GM19463 (cell line): ENCODE data around the gene NCAPD3.
"Not testable (repeated sequence)": the region's sequence is repeated elsewhere in the genome, so short reads cannot be mapped to it uniquely, and the experiment has no call there.

ENCODE experiments used
- ATAC-seq: cut with Tn5 transposase; IDR thresholded peaks from one replicate; pipeline ENCODE4 v1.9.1; 2021; ENCODE audit warnings: mild to moderate bottlenecking, moderate library complexity; ENCODE audit not compliant: unreplicated experiment

Gene NCAPD3

GRCh38 chr11:134134167-134134566, 89.6 kb downstream of the NCAPD3 start:
- ATAC-seq: no peak

DNA sequence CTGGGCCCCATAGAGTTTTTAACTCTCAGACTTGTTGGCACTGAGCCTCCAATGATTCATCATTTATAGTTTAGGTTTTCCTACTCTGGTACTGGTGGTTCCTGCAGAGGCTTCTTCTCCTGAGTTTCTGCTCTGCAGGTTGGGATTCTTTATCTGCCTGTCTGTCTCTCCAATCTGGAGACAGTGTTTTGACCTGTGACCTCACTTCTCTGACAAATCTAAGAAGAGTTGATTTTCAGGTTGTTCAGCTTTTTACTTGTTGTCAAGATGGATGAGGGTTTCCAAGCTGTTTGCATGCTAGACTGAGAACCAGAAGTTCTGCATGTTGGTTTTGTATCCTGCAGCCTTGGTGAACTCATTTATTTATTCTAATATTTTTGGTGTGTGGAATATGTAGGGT, 91.0 kb downstream of the NCAPD3 start:
- ATAC-seq: no peak

- no peak for ATAC-seq
These were observed 92.0 kb downstream of the NCAPD3 start for GRCh38 chr11:134131628-134132244.

DNA sequence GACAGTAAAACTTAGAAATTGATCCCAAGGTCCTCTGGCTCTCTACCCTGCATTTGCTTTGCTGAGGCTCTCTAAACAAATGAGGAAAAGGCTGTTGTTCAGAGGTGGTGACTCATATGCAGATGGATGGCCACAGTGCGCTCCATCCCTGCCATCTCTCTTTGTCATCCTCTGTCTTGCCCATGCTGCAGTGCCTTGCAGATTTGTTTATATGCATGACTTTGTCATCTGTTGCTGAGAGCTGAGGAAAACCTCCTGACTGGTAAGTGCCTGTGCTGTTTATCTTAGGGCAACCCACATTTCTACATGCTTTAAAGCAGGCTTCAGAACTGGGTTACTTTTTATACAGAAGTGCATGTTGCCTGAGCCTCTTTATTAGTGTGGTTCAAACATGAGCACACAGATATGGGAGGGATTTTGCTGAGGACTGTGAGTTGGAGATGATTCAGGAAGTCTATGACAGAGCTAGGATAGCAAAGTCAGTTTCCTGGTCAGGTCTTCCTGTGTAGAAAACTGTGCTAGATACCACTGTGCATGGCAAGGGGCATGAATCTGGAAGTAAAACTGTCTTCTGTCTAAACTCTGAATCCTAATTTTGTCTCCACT, 97.4 kb downstream of the NCAPD3 start:
- no peak for ATAC-seq

GRCh38 chr11:134125507-134125906, 98.3 kb downstream of the NCAPD3 start:
- ATAC-seq: no peak

DNA sequence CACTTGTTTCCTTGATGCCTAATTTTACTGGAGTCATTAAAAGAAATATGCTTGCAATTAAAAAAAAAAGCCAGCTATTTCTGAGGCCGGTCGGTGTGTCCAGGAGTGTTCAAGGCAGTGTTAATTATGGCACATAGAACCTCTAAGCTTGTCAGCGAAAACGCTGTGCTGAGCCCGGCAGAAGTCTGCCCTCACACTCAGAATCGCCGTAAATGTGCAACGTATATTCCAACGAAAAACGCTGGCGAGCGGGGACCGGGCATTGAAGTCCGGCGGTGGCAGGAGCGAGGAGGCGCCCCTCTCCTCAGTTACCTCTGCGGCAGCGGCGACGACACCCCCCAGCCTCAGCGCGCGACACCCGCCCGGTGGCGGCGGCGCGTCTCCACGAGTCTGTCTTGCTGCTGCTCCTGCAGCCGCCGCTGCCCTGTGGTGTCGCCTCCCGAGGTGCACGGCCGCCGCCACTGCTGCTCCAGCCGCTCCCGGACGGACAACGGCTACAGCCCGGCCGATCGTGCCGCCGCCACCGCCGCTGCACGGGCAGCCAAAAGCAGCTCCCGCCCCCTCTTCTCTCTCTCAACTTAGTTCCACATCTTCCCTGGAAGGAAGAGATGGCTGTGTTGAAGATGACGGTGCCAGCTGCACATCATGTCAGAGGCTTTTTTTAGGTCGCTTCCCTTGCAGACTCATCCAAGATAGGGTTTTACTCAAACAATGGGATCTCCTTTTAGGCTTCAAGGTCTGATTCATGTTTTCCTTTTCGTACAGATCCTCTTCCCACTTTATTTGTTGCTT, 98.9 kb downstream of the NCAPD3 start:
- no peak for ATAC-seq

- no peak for ATAC-seq
These were observed 102.7 kb downstream of the NCAPD3 start for GRCh38 chr11:134120921-134121526.

DNA sequence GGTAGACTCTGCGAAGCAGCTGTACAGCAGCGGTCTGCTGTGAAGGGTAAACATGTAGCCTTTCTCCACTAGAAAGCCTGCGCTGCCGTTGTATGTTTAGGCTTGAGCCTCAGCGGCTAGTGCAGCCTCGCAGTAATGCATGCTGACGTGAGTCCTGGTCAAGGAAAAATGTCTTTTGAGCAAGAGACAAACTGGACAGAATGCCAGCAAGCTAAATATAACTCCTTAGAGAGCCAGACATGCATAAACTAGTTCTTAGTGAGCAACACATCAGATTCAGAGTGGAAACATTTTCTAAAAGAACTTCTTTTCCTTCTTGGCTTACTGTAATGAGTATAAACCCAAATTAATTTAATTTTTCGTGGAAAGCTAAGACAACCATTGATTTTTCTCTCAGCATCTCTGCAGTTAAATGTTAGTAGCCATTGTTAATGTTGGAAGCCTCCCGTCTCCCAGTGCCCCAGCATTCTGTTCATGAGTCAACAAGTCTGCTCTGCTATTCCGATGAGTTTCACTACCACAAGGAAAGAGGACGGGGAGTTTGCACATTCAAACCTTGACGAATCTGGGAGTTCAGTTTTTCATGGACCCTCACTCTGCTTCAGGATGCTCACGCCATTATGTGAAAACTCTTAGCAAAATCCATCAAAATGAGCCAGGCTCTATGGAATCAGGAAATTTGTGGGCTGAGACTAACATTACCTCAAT, 103.5 kb downstream of the NCAPD3 start:
- no peak for ATAC-seq

DNA sequence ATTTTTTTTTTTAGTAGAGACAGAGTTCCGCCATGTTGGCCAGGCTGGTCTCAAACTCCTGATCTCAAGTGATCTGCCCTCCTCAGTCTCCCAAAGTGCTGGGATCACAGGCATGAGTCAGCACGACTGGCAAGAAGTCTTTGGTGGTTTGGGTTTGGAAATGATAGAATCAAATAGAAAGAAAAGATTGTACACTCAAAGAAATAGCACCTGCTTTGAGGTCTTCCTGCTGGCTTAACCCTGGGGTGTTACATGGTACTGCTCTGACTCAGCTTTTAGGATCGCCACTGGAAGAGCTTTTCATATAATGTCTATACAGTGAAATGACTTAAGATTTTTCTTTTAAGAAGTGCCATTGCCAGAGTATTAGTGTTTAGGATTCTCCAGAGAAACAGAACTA, 104.7 kb downstream of the NCAPD3 start:
- ATAC-seq: no peak

DNA sequence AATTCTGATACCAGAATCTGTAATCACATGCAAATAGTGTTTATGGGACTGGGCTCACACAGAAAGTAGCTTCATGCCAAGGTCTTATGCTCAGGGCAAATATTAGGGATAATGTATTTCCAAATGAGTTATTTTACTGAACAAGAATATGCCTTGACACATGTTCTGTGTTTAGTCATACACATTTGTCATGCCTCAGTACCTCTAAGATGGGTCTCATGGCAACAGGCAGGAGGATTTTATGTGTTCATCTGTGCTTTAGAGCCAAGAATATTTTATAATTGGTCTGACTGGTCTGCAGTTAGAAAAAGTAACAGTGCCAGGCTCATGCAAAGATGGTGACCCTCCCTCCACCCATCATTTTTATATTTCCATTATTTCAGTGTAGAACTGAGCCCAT, 105.8 kb downstream of the NCAPD3 start:
- no peak for ATAC-seq

- no peak for ATAC-seq
These were observed 107.6 kb downstream of the NCAPD3 start for GRCh38 chr11:134116210-134116609.

- ATAC-seq: not testable (repeated sequence)
These were observed 110.0 kb downstream of the NCAPD3 start for GRCh38 chr11:134113787-134114186.

DNA sequence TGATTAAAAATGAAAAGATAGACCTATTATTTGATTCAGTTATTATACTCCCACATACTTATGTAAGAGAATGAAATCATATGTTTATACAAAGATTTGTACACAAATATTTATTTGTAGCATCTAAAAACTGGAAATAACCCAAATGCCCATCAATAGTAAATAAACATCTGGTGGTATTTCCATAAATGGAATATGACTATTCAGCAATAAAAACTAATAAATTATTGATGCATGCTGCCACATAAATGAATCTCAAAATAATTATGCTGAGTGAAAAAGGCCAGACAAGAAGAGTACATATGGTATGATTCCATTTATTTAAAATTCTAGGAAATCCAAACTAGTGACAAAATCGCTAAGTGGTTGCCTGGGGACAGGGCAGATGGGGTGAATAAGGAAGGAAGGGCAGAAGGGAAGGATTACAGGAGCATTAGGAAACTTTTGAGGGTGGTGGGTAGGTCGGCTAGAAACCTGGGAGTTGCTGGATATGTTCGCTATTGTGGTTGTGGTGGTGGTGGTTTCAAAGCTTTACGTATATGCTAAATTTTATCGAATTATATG, 113.4 kb downstream of the NCAPD3 start:
- no peak for ATAC-seq
